Measurements from ENCODE around the gene MAP4K3.

MAP4K3 gene

GRCh38 chr2:39227628-39228412 is 209.3 kb downstream of the MAP4K3 start (continued):
- TF ChIP-seq ZNF155 (tag by site-specific recombination; IDR thresholded peaks at IDR 0.05): no peak
- peak; percentile 52 for TF ChIP-seq ZNF654 (tag by site-specific recombination; IDR thresholded peaks at IDR 0.05; ENCODE audit: low read depth)
- TF ChIP-seq ZNF555 (tag by site-specific recombination; conservative IDR thresholded peaks at IDR 0.05): no peak
- no peak for TF ChIP-seq ZBTB8A (tag by site-specific recombination; IDR thresholded peaks at IDR 0.05)
- TF ChIP-seq ZNF274 (IDR thresholded peaks at IDR 0.05; ENCODE audit: low read length): no peak
- TF ChIP-seq ZNF274 (tag by site-specific recombination; IDR thresholded peaks at IDR 0.05; ENCODE audit: borderline replicate concordance): no peak
- no peak for TF ChIP-seq ZNF112 (tag by site-specific recombination; IDR thresholded peaks at IDR 0.05)
- TF ChIP-seq ZNF610 (tag by site-specific recombination; IDR thresholded peaks at IDR 0.05; ENCODE audit: borderline replicate concordance): no peak
- no peak for TF ChIP-seq ZNF521 (tag by site-specific recombination; IDR thresholded peaks at IDR 0.05)
- no peak for TF ChIP-seq ZFP3 (tag by site-specific recombination; IDR thresholded peaks at IDR 0.05; ENCODE audit: low read depth)
- TF ChIP-seq KLF9 (tag by site-specific recombination; IDR thresholded peaks at IDR 0.05; ENCODE audit: low read depth): no peak
- TF ChIP-seq, protein P1, sequence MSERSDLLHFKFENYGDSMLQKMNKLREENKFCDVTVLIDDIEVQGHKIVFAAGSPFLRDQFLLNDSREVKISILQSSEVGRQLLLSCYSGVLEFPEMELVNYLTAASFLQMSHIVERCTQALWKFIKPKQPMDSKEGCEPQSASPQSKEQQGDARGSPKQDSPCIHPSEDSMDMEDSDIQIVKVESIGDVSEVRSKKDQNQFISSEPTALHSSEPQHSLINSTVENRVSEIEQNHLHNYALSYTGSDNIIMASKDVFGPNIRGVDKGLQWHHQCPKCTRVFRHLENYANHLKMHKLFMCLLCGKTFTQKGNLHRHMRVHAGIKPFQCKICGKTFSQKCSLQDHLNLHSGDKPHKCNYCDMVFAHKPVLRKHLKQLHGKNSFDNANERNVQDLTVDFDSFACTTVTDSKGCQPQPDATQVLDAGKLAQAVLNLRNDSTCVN (tag by site-specific recombination; optimal IDR thresholded peaks at IDR 0.05): no peak
- no peak for TF ChIP-seq ZNF366 (tag by site-specific recombination; conservative IDR thresholded peaks at IDR 0.05)
- TF ChIP-seq ZNF837 (tag by site-specific recombination; IDR thresholded peaks at IDR 0.05): no peak
- no peak for TF ChIP-seq ZNF560 (tag by site-specific recombination; IDR thresholded peaks at IDR 0.05; ENCODE audit: borderline replicate concordance)
- no peak for TF ChIP-seq ZNF169 (tag by site-specific recombination; IDR thresholded peaks at IDR 0.05)
- TF ChIP-seq ZSCAN16 (tag by site-specific recombination; IDR thresholded peaks at IDR 0.05): no peak
- no peak for TF ChIP-seq ZNF48 (tag by site-specific recombination; IDR thresholded peaks at IDR 0.05)
- TF ChIP-seq, protein P2, sequence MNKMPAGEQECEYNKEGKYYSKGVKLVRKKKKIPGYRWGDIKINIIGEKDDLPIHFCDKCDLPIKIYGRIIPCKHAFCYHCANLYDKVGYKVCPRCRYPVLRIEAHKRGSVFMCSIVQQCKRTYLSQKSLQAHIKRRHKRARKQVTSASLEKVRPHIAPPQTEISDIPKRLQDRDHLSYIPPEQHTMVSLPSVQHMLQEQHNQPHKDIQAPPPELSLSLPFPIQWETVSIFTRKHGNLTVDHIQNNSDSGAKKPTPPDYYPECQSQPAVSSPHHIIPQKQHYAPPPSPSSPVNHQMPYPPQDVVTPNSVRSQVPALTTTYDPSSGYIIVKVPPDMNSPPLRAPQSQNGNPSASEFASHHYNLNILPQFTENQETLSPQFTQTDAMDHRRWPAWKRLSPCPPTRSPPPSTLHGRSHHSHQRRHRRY (tag by site-specific recombination; IDR thresholded peaks at IDR 0.05): no peak
- TF ChIP-seq ZNF10 (tag by site-specific recombination; IDR thresholded peaks at IDR 0.05): 0 out of 2 replicates have a peak, but pooled peaks have one; percentile 29
- TF ChIP-seq KLF16 (tag by site-specific recombination; IDR thresholded peaks at IDR 0.05): no peak
- no peak for TF ChIP-seq SCRT1 (tag by site-specific recombination; IDR thresholded peaks at IDR 0.05; ENCODE audit: borderline replicate concordance)
- no peak for TF ChIP-seq ZNF518A (tag by site-specific recombination; conservative IDR thresholded peaks at IDR 0.05; ENCODE audit: low read depth)
- no peak for TF ChIP-seq ZNF558 (tag by site-specific recombination; IDR thresholded peaks at IDR 0.05)
- TF ChIP-seq ZNF146 (tag by site-specific recombination; IDR thresholded peaks at IDR 0.05): no peak
- no peak for TF ChIP-seq YY1 (tag by site-specific recombination; IDR thresholded peaks at IDR 0.05)
- TF ChIP-seq OVOL3 (tag by site-specific recombination; IDR thresholded peaks at IDR 0.05): no peak
- TF ChIP-seq ZNF623 (tag by site-specific recombination; IDR thresholded peaks at IDR 0.05): no peak
- TF ChIP-seq, protein P3, sequence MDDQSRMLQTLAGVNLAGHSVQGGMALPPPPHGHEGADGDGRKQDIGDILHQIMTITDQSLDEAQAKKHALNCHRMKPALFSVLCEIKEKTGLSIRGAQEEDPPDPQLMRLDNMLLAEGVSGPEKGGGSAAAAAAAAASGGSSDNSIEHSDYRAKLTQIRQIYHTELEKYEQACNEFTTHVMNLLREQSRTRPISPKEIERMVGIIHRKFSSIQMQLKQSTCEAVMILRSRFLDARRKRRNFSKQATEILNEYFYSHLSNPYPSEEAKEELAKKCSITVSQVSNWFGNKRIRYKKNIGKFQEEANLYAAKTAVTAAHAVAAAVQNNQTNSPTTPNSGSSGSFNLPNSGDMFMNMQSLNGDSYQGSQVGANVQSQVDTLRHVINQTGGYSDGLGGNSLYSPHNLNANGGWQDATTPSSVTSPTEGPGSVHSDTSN (CRISPR knock-in tag; IDR thresholded peaks at IDR 0.05): no peak
- TF ChIP-seq OSR2 (tag by site-specific recombination; IDR thresholded peaks at IDR 0.05): no peak
- TF ChIP-seq RBAK (tag by site-specific recombination; IDR thresholded peaks at IDR 0.05): no peak
